Vagina (tissue), 2 donors: ENCODE measurements around the gene KISS1R. TPM values are rescaled to one million over a fixed set of nuclear protein-coding genes. Genes with fewer than 3 reads are reported as not detected.

ENCODE experiments used
- DNase-seq, 2 donors: peaks; one replicate each; pipeline ENCODE4 v3.0.0-alpha.2; 2017; ENCODE audit errors: extremely low spot score in 2 of 2
- H3K27ac ChIP-seq: fragments of 200-600 bp; sonication (generic); one replicate; pipeline ENCODE4 v1.5.1; 2019
- H3K27me3 ChIP-seq: fragments of 200-600 bp; sonication (generic); one replicate; pipeline ENCODE4 v1.5.1; 2019
- H3K36me3 ChIP-seq, 2 donors: fragments of 200-600 bp; sonication (generic); one replicate each; pipeline ENCODE4 v1.5.1; 2017 to 2019
- H3K4me1 ChIP-seq: fragments of 200-600 bp; sonication (generic); one replicate; pipeline ENCODE4 v1.5.1; 2019
- H3K4me3 ChIP-seq, 2 donors: fragments of 200-600 bp; sonication (generic); 1 replicate in 1 of 2; 2 replicates in 1 of 2; pipeline ENCODE4 v1.5.1; 2016 to 2019
- H3K9me3 ChIP-seq: fragments of 200-600 bp; sonication (generic); one replicate; pipeline ENCODE4 v1.5.1; 2019
- POLR2A ChIP-seq, 2 donors: fragments of 450-650 bp; IDR thresholded peaks; one replicate each; pipeline ENCODE4 v1.6.1; 2017; ENCODE audit warnings: antibody characterized with exemption in 2 of 2, mild to moderate bottlenecking in 2 of 2, moderate library complexity in 2 of 2
- POLR2AphosphoS5 ChIP-seq, 2 donors: sonication (generic); formaldehyde crosslinking; IDR thresholded peaks; one replicate each; pipeline ENCODE4 v1.9.0; 2017; ENCODE audit warnings: antibody characterized with exemption in 2 of 2, mild to moderate bottlenecking in 2 of 2, low read depth in 1 of 2; ENCODE audit not compliant: insufficient read depth in 1 of 2
- intact Hi-C: fragments of 100-400 bp; cut with DNase I; formaldehyde crosslinking; loops from one replicate; pipeline ENCODE4 v1.15.1; 2023
- total RNA-seq: library from RNA; depleted of rRNA; stranded (reverse); fragments of >200 nt; gene quantifications from one replicate; pipeline ENCODE4 v1.2.3, GENCODE V29; 2016
- TF ChIP-seq, protein P1 (sequence below), 3 experiments: fragments of 450-650 bp in 2 of 3; fragments of 200-600 bp in 1 of 3; sonication (generic) in 1 of 3; IDR thresholded peaks; one replicate each; pipeline ENCODE4 v1.5.1; 2017 to 2019; ENCODE audit warnings: antibody characterized with exemption in 3 of 3, mild to moderate bottlenecking in 2 of 3, moderate library complexity in 2 of 3

KISS1R gene
- total RNA-seq, 1 donor from 2014 or later, result not detected

DNA sequence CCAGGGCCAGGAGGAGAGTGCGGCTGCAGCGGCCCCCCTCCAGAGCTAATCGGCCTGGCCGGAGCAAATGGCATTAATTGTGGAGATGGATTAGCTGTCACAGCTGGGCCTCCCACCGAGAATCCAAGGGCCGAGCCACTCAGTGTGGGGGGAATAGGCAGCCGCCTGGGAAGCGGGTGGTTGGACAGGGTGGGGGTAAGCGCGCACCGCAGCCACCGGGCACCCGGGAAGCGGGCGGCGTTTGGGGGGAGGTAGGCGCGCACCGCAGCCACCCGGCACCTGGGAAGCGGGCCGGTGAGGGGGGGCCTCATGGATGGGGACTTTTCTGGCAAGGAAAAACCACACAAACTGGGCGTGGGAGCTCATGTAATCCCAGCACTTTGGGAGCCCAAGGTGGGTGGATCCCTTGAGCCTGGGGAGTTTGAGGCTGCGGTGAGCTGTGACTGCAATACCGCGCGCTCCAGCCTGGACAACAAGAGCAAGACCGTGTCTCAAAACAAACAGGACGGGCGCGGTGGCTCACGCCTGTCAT lies 13.8 kb upstream of the KISS1R start:
- DNase-seq, result no peak
- no peak overlapping the region for H3K4me3 ChIP-seq
- H3K27me3 ChIP-seq, result no peaks in the 10 kb centered on the region
- no peaks in the 10 kb centered on the region for H3K9me3 ChIP-seq
- H3K36me3 ChIP-seq, result peaks cover 0 to 17% of the 10 kb centered on the region in 2 donors
- intact Hi-C loops, result no loop called here
- H3K27ac ChIP-seq, result no peak overlapping the region
- peaks cover 10% of the 10 kb centered on the region for H3K4me1 ChIP-seq
- TF ChIP-seq, protein P1, sequence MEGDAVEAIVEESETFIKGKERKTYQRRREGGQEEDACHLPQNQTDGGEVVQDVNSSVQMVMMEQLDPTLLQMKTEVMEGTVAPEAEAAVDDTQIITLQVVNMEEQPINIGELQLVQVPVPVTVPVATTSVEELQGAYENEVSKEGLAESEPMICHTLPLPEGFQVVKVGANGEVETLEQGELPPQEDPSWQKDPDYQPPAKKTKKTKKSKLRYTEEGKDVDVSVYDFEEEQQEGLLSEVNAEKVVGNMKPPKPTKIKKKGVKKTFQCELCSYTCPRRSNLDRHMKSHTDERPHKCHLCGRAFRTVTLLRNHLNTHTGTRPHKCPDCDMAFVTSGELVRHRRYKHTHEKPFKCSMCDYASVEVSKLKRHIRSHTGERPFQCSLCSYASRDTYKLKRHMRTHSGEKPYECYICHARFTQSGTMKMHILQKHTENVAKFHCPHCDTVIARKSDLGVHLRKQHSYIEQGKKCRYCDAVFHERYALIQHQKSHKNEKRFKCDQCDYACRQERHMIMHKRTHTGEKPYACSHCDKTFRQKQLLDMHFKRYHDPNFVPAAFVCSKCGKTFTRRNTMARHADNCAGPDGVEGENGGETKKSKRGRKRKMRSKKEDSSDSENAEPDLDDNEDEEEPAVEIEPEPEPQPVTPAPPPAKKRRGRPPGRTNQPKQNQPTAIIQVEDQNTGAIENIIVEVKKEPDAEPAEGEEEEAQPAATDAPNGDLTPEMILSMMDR (IDR thresholded peaks at IDR 0.05), result no peak
- no peak for TF ChIP-seq POLR2AphosphoS5 (IDR thresholded peaks at IDR 0.05; ENCODE audit: insufficient read depth in 1 of 2, low read depth in 1 of 2)
- TF ChIP-seq POLR2A (IDR thresholded peaks at IDR 0.05), result no peak

DNA sequence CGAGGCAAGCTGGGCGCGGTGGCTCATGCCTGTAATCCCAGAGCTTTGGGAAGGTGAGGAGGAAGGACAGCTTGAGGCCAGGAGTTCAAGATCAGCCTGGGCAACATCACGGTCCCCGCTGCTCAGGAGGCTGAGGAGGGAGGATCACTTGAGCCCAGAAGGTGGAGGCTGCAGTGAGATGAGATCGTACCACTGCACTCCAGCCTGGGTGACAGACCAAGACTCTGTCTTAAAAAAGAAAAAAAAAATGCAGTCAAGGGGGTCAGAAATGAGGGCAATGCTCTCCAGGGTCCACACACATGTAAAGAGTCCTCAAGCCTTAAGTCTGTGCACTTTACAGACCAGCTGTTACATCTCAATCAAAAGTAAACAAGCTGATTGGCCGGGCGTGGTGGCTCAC lies 12.6 kb upstream of the KISS1R start:
- Histone ChIP-seq H3K27me3 (no peaks in the 10 kb centered on the region), H3K4me1 (peaks cover 22% of the 10 kb centered on the region), H3K27ac (no peak overlapping the region), H3K9me3 (no peaks in the 10 kb centered on the region), H3K36me3 (peaks cover 0 to 6% of the 10 kb centered on the region in 2 donors), H3K4me3 (no peak overlapping the region)
- TF ChIP-seq POLR2A (IDR thresholded peaks at IDR 0.05) (no peak), POLR2AphosphoS5 (IDR thresholded peaks at IDR 0.05; ENCODE audit: insufficient read depth in 1 of 2, low read depth in 1 of 2) (no peak)
- TF ChIP-seq, protein P1 (IDR thresholded peaks at IDR 0.05), result no peak
- DNase-seq, result no peak
- intact Hi-C loops, result no loop called here

DNA sequence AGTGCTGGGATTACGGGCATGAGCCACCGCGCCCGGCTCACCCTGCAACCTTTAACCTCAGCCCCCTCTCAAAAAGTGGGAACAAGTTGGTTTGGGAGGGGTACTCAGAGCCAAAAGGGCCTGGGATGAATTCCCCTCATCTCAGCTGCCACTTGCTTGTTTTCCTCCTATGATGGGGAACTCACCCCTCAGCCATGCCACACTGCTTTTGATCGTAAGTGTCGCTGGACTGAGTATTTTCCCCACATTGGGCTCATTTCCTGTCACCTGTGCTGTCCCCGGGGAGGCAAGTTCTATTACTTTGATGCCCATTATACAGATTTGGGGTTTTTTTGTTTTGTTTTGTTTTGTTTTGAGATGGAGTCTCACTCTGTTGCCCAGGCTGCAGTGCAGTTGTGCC lies 10.7 kb upstream of the KISS1R start:
- H3K27ac ChIP-seq, result no peak overlapping the region
- TF ChIP-seq POLR2A (IDR thresholded peaks at IDR 0.05), result no peak
- no peaks in the 10 kb centered on the region for H3K9me3 ChIP-seq
- no peaks in the 10 kb centered on the region for H3K36me3 ChIP-seq
- no peaks in the 10 kb centered on the region for H3K27me3 ChIP-seq
- intact Hi-C loops, result no loop called here
- H3K4me1 ChIP-seq, result peaks cover 26% of the 10 kb centered on the region
- no peak overlapping the region for H3K4me3 ChIP-seq
- DNase-seq, result no peak

DNA sequence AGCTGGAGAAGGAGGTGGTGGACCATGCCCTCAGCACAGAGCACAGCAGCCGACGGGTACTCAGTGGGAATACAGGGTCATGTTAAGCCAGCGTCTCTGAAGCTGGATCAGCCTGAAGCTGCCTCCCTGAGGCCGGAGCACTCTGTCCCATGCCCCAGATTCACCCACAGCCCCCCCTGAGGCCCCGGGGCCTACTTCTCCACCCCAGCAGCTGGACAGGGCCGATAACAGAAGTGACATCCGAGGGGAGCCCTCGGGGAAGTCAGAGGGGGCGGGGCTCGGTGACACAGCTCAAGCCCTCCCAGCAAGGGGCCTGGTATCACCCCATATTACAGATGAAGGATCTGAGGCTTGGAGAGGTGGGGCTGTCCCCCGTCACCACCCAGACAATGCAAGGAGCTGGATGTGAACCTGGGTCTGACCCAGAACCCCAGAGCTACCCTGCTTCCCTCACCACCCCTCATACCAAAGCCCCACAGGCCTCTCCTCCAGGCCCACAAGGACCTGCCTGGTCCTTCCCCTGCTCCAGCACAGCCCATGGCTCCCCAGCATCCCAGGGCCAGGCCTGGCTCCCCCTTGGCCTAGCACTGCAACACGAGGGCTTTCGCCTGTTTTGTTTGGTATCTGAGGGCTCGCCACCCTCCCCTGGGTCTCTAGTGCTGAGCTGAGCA lies 9.8 kb upstream of the KISS1R start:
- Histone ChIP-seq H3K36me3 (no peaks in the 10 kb centered on the region), H3K4me1 (peaks cover 26% of the 10 kb centered on the region), H3K27ac (no peak overlapping the region), H3K27me3 (no peaks in the 10 kb centered on the region), H3K4me3 (no peak overlapping the region), H3K9me3 (no peaks in the 10 kb centered on the region)
- DNase-seq, result no peak
- TF ChIP-seq POLR2A (IDR thresholded peaks at IDR 0.05), result no peak
- intact Hi-C loops, result no loop called here

DNA sequence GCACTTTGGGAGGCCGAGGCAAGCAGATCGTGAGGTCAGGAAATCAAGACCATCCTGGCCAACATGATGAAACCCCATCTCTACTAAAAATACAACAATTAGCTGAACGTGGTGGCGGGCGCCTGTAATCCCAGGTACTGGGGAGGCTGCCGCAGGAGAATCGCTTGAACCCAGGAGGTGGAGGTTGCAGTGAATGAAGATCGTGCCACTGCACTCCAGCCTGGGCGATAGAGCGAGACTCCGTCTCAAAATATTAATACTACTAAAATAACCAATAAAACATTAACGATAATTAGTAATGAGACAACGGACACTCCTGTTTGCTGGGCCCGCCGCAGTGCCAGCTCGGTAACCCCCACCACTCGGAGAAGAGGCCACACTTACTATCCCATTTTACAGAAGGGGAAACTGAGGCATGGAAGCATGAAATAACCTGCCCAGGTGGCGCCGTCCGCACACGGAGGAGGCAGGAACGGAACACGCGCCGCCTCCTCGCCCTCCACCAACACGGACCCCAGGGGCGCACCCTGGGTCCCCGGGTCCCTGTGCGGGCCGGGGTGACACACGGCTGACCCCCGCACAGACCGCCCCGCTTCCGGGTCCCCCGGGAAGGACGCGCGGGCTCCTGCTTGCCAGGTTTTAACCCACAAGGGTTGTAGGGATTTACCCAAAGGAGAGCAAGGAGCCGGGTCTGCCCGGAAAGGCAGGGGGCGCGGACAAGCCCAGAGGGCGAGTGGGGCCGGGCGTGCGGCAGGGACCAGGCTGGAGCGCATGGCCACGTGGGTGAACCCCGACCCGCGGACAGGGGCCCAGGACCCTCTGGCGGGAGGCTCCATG lies 5.7 kb upstream of the KISS1R start:
- no peak overlapping the region for H3K27ac ChIP-seq
- H3K36me3 ChIP-seq, result no peaks in the 10 kb centered on the region
- H3K9me3 ChIP-seq, result no peaks in the 10 kb centered on the region
- peaks cover 20% of the 10 kb centered on the region for H3K4me1 ChIP-seq
- intact Hi-C loops, result no loop called here
- H3K4me3 ChIP-seq, result no peak overlapping the region
- no peaks in the 10 kb centered on the region for H3K27me3 ChIP-seq
- no peak for DNase-seq
- TF ChIP-seq POLR2AphosphoS5 (IDR thresholded peaks at IDR 0.05; ENCODE audit: insufficient read depth in 1 of 2, low read depth in 1 of 2), result no peak
- TF ChIP-seq POLR2A (IDR thresholded peaks at IDR 0.05), result no peak
- TF ChIP-seq, protein P1 (IDR thresholded peaks at IDR 0.05), result no peak
